SK-N-DZ (cell line): ENCODE data around the gene FER.

Source experiments
- DNase-seq: peaks from one replicate; pipeline ENCODE4 v3.0.0-alpha.2; 2015; ENCODE audit warnings: low spot score

The FER gene

GRCh38 chr5:109177227-109177626, 429.5 kb downstream of the FER start:
- DNase-seq = no peak

DNA sequence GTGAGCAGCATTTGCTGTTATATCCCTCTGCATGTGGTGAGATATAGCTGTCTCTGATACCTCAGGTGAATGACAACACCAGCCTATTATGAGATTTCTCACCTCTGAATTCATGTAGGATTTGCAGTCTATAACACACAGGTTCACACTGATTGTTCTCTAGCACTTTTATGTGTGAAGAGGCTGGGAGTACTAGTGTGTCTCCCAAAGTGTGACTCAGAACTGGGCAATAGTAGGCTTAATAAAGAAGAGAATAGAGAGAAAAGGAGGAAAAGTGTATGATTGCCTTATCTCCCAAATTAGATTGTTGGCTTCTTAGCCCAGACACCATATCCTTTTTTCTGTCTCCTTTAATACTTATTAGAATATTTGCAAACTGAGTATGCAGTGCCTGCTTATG, 430.1 kb downstream of the FER start:
- DNase-seq = no peak

DNA sequence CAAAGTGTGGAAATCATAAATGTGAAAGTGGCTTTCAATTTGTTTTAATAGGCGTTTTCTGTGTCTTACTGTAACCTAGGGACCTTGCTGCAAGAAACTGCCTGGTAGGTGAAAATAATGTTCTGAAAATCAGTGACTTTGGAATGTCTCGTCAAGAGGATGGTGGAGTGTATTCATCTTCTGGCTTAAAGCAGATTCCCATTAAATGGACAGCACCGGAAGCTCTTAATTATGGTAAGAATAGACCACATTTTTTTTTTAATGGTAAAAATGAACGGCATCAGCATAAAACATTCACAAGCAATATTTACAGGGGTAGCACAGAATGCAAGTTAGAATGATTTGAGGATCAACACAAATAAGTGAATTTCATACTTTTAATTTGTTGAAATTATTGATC, 433.0 kb downstream of the FER start:
- no peak for DNase-seq

GRCh38 chr5:109186759-109187158, 439.1 kb downstream of the FER start:
- no peak for DNase-seq

GRCh38 chr5:109191153-109191558, 443.5 kb downstream of the FER start:
- no peak for DNase-seq

DNA sequence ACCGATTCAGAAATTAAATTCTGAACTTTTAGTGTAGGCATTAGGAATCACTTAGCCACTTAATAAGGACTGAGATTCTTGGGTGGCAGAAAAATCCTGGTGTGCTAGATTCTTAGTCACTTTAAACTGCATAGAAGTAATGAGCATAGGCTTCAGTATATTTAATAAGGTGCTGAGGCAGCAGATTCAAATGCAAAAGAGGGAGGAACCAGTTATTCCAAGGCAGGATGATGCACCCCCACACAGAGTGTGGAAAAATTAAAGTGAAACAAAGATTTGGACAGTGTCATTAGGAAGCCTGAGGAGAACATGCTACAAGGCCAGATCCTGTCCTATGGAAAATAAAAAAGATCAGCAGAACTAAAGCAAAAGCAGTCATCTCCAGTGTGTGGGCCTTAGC, 444.3 kb downstream of the FER start:
- no peak for DNase-seq

DNA sequence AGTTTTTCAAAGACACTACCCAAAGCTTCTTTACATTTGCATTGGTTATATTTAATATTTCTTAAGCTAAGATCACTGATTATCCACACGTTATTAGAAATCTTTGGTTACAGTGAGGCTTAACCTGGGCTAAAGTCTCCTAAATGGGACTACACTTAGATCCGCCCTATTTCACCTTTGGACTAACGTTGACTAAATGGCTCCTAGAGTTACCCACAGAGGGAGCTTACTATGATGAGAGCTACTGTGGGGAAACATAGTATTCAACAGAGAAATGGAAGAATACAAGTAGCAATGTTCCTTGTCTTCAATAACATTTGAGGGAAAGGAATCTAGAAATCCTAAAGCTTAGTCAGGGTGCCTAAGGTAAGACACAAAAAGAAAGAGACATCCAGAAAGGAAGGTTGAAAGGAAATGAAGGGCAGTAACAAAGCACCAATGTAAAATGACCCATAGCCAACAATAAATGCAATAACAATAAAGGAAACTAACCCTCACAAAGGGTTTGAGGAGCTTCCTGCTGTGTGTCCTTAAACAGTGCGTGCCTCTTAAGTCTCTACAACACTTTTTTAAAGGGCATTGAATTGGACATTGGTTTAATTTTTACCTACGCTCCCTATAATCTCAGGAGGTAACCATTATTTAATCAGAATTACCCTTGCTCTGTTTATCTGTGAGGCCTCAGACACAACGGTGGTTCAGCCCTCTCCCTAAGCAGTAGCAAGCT, 445.0 kb downstream of the FER start:
- no peak for DNase-seq

DNA sequence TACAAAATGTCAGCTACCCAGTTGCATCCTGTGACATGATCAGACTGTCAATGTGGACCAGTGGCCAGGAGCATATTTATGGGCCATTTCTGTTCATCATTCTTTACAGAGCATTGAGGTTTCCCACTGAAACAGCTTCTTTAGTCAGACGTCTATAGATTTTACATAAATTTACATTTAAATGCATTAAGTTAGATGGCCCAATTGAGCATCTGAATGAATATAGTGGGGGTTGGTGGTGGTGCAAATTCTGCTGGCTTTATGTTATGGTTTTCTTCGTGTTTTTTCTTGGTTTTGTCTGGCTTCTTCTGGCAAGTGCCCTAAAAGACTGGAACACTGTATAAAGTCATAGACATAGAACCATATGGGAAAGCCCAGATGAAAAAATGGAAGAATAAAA, 448.0 kb downstream of the FER start:
- no peak for DNase-seq

GRCh38 chr5:109196087-109196822, 448.6 kb downstream of the FER start:
- DNase-seq = no peak

- DNase-seq = no peak
These were observed 449.1 kb downstream of the FER start for GRCh38 chr5:109196823-109197160.

- no peak for DNase-seq
These were observed 451.6 kb downstream of the FER start for GRCh38 chr5:109199289-109199688.

DNA sequence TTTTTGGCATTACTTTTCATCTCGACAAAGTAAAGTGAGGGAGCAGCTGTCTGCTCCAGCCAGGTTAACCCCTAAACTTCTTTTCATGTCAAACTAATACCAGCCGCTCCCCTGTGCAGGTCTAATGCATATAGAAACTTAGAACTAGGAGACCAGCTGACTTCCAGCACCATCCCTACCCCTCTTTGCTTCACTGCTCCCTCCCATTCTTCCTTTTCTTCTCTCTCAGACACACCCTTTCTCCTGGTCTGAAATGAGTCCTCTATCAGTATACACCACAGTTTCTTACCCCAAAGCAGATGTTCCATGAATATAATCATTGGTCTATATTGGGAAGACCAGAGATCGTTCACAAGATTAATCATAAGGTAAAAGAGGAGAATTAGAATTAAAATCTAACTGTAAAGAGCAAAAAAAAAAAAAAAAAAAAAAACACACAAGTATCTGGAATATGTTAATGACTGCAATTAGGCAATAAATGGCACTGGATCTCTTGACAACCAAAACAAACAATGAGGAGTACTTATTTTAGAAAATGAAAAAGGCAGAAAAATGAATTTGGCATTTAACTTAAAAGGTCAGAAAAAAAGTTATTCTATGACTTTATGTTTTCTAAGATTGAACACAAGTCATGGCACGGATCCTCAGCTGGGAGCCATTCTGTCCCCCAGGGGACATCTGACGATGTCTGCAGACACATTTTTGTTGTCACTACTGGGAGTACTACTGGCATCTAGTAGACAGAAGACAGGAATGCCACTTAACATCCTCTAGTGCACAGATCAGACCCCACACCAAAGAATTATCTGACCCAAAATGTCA, 452.3 kb downstream of the FER start:
- DNase-seq = no peak

DNA sequence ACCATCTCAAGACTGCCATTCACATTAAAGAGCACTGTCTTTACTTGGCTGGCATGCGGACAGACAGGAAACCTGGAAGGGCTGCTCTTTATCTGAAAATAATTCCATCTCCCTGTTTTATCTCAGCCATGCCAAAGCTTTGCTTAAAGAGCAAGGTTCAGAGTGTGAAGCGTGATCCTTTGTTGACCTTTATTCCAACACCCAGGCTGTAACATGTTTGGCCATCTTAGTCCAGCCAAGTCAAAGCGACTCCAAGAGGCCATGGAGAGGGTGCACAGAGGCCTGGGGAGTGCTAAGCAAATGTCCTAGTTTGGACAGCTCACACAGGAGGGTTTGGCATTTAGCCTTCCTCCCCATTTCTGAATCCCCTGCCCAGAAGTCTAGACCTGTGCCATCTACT, 467.3 kb downstream of the FER start:
- no peak for DNase-seq

GRCh38 chr5:109218818-109219217, 471.1 kb downstream of the FER start:
- DNase-seq = peak; percentile 17

DNA sequence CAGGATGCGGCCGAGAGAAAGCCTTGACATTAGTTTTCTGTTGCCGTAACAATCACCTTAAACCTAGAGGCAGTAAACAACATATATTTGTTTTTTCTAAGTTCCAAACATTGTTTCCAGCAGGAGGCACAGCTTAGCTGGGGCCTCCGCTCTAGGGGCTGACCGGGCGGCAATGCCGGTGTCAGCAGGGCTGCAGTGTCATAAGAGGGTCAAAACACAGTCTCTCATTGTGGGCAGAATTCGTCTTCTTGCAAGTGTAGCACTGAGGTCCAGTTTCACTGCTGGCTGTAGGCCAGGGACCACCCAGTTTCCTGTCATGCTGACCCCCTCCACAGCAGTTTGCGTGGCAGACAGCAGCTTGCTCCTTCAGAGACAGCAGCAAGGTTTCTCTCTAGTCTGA, 475.8 kb downstream of the FER start:
- DNase-seq = peak; percentile 40

- no peak for DNase-seq
These were observed 476.7 kb downstream of the FER start for GRCh38 chr5:109224276-109224882.

- DNase-seq = no peak
These were observed 478.3 kb downstream of the FER start for GRCh38 chr5:109225716-109226625.

- no peak for DNase-seq
These were observed 482.7 kb downstream of the FER start for GRCh38 chr5:109230369-109230768.

DNA sequence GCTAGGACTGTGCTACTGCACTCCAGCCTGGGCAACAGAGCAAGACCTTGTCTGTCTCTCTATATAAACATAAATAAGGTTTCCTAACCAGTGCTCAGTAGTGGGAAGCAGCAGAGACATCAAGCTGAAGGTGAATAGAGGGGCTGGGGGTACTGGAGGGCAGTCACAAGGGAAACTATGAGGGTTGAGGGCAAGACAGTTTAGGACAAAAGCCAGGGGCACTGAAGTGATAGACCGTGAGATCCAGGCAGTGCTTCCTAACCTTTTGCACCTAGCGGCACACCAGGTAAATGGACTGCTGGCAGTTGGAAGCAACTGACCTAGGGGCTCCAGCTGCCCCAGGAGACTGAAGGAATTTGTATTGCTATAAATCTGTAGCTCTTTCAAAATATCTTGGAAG, 483.6 kb downstream of the FER start:
- no peak for DNase-seq

DNA sequence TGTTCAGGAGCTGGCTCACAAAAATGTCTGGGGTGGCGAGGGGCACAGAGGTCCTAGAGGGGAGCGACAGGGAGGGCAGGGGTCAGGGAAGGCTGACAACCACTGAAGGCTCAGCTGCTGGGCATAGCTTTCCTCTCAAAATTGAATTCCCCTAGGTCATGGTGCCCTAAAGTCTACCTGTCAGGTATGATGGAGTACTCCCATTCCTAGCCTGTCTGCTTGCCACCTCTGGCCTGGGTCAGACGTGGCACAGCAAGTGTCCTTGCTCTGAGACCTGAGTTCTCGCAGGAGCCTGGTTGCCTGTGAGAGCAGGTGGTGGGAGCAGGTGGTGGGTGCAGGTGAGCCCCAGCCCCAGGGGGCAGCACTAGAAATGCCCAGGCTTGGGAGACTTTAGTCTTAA, 486.7 kb downstream of the FER start:
- no peak for DNase-seq

- DNase-seq = no peak
These were observed 491.8 kb downstream of the FER start for GRCh38 chr5:109239456-109239855.
